Stimulated activated CD8-positive, alpha-beta memory T cell treated with anti-CD3 and anti-CD28 coated beads, Interleukin-4, amount 100 ng/mL, for 4 hours (primary cell): ENCODE results near the gene BNIP1.

Experiments used
- DNase-seq, 2 donors: peaks; one replicate each; pipeline ENCODE4 v3.0.0-alpha.2; 2020; ENCODE audit warnings: low read depth in 2 of 2, low spot score in 1 of 2

The BNIP1 gene

GRCh38 chr5:173211284-173211683 lies 67.0 kb downstream of the BNIP1 start:
- DNase-seq: no peak

- DNase-seq: no peak
These were observed 69.1 kb downstream of the BNIP1 start for GRCh38 chr5:173213236-173213933.
